ENCODE measurements around the gene NTMT1. TPM values are rescaled to one million over a fixed set of nuclear protein-coding genes. Genes with fewer than 3 reads are reported as not detected.

Gene NTMT1
- total and polyA plus RNA-seq, 9 of the 15 experiments (the other 6 are each of a cell fraction or from before 2014, with no cell fraction given), result 42.1 to 116 (median 74.7) TPM

DNA sequence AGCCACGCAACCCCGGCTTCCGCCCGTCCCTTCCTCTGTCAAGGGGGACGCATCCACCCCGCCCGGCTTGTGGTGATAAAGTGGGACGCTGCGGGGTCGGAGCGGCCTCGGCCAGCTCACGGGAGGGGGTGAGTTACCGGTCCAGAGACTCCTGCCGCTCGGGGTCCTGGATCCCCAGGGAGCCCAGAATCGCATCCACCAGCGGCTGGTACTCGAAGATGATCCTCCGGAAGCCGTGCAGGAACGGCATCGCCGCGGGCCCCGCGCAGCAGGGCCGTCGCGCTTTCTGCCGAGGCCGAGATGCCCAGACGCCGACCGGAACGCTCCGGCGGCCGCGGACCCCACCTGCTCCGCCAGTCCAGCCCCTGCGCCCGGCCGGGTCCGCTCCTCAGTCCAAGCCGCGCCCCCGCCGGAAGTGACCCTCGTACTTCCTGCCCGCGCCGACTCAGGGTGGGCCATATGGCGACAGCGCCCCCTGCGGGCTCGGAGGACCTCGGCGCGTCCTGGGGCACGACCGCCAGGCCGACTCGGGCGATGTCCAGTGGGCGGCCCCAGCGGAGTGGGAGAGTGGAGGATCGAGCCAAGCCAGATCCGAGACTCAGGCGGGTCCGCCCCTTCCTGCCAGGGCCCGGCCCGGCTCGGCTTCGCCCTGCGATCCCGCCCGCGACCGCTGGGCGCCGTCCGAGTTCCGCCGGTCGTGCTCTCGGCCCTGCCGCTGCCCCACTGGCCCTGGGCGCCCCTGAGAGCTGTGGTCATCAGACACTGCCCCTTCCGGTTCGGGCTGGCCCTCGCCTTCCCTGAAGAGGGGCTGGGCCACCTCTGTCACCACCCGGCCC is 16.0 kb downstream of the NTMT1 start, which contains the start of gene ASB6 (continued):
- TF ChIP-seq FOSL1 (tag; conservative IDR thresholded peaks at IDR 0.05), result peak; percentile 40; the same call in 1 of the 2 replicates
- no peak for TF ChIP-seq CHD4 (IDR thresholded peaks at IDR 0.05; ENCODE audit: insufficient read depth, insufficient replicate concordance, low read depth, low read length, poor library complexity, severe bottlenecking)
- TF ChIP-seq DIDO1 (tag; IDR thresholded peaks at IDR 0.05; ENCODE audit: low read depth), result peak; percentile 76
- peak; percentile 91; the same call in 1 of the 2 replicates for TF ChIP-seq PHF8 (IDR thresholded peaks at IDR 0.05; ENCODE audit: borderline replicate concordance, low read length)
- TF ChIP-seq E2F1 (CRISPR knock-in tag; IDR thresholded peaks at IDR 0.05), result peak; percentile 91
- TF ChIP-seq SP1 (CRISPR knock-in tag; IDR thresholded peaks at IDR 0.05), result peak; percentile 99
- no peak for TF ChIP-seq FOXJ2 (tag; IDR thresholded peaks at IDR 0.05)
- TF ChIP-seq ETS1 (conservative IDR thresholded peaks at IDR 0.05; ENCODE audit: control insufficient read depth, low read depth, low read length), result peak; percentile 94
- TF ChIP-seq CBFB (CRISPR knock-in tag; IDR thresholded peaks at IDR 0.05), result no peak; the same call in none of the 2 replicates
- peak; percentile 98 for TF ChIP-seq FOXP1 (CRISPR knock-in tag; IDR thresholded peaks at IDR 0.05)
- no peak for TF ChIP-seq ATF3 (IDR thresholded peaks at IDR 0.05)
- TF ChIP-seq ATF3 (CRISPR knock-in tag; conservative IDR thresholded peaks at IDR 0.05), result peak; percentile 87; the same call in 1 of the 2 replicates
- TF ChIP-seq ZNF511 (CRISPR knock-in tag; IDR thresholded peaks at IDR 0.05), result peak; percentile 42; the same call in 1 of the 2 replicates
- TF ChIP-seq, protein P1, sequence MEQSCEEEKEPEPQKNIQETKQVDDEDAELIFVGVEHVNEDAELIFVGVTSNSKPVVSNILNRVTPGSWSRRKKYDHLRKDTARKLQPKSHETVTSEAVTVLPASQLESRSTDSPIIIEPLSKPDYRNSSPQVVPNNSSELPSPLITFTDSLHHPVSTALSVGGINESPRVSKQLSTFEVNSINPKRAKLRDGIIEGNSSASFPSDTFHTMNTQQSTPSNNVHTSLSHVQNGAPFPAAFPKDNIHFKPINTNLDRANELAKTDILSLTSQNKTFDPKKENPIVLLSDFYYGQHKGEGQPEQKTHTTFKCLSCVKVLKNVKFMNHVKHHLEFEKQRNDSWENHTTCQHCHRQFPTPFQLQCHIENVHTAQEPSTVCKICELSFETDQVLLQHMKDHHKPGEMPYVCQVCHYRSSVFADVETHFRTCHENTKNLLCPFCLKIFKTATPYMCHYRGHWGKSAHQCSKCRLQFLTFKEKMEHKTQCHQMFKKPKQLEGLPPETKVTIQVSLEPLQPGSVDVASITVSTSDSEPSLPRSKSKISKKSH (CRISPR knock-in tag; IDR thresholded peaks at IDR 0.05), result no peak
- TF ChIP-seq MTA3 (IDR thresholded peaks at IDR 0.05; ENCODE audit: borderline replicate concordance), result peak; percentile 95; the same call in 1 of the 2 replicates
- no peak for TF ChIP-seq EHMT2 (IDR thresholded peaks at IDR 0.05)
- no peak for TF ChIP-seq CLOCK (CRISPR knock-in tag; IDR thresholded peaks at IDR 0.05; ENCODE audit: borderline replicate concordance)

Measured in K562 (cell line).